ENCODE results near the gene GALNT13. TPM values are rescaled to one million over a fixed set of nuclear protein-coding genes. Genes with fewer than 3 reads are reported as not detected.

The GALNT13 gene
- polyA plus RNA-seq, 3 donors, result not detected

- no peaks in the 10 kb centered on the region for H3K36me3 ChIP-seq (replicated peaks in 1 of 2; ENCODE audit: control insufficient read depth in 1 of 2, insufficient read depth in 2 of 2, low read length in 2 of 2)
- Mint-ChIP-seq H3K36me3 (no peaks in the 10 kb centered on the region), H3K27ac (no peak overlapping the region), H3K27me3 (ENCODE audit: low read depth in 3 of 3) (no peaks in the 10 kb centered on the region), H3K4me1 (no peaks in the 10 kb centered on the region), H3K9me3 (peaks cover 0 to 6% (median 2%) of the 10 kb centered on the region in 7 donors), H3K4me3 (no peak overlapping the region)
- no peak for TF ChIP-seq CTCF (IDR thresholded peaks at IDR 0.05)
- no peaks in the 10 kb centered on the region for H3K9me3 ChIP-seq (replicated peaks in 1 of 2; ENCODE audit: control insufficient read depth in 1 of 2, insufficient read depth in 1 of 2, low read length in 2 of 2)
- intact Hi-C loops (cut with micrococcal nuclease), result no loop called here
- no peaks in the 10 kb centered on the region for H4K20me1 ChIP-seq (ENCODE audit: insufficient read depth, low read length)
- H3K9ac ChIP-seq (ENCODE audit: insufficient read depth, low read length, poor library complexity, severe bottlenecking), result no peak overlapping the region
- H3K4me1 ChIP-seq (ENCODE audit: control insufficient read depth in 1 of 2, insufficient read depth in 2 of 2, low read length in 2 of 2), result no peaks in the 10 kb centered on the region
- WGBS (ENCODE audit: insufficient coverage), result 50% methylated on average over 1 of the region's 3 CpGs
- no peaks in the 10 kb centered on the region for H3K27me3 ChIP-seq (ENCODE audit: control insufficient read depth in 2 of 2, insufficient read depth in 2 of 2, low read length in 2 of 2)
- no peak overlapping the region for H3K27ac ChIP-seq (ENCODE audit: low read depth in 1 of 2, low read length in 2 of 2)
- no peak overlapping the region for H3K4me3 ChIP-seq (replicated peaks in 1 of 3; ENCODE audit: low read depth in 2 of 3, low read length in 3 of 3)
- no peak overlapping the region for H3K4me2 ChIP-seq (replicated peaks; ENCODE audit: extremely low read depth, low read length, poor library complexity, severe bottlenecking)
- DNase-seq, result no peak
- H3K79me2 ChIP-seq (ENCODE audit: insufficient read depth, low read length), result no peaks in the 10 kb centered on the region
- H2AFZ ChIP-seq (ENCODE audit: insufficient read depth, low read depth, low read length, poor library complexity, severe bottlenecking), result no peak overlapping the region
Observed at GRCh38 chr2:154133823-154134222, 262.1 kb downstream of the GALNT13 start.

- Histone ChIP-seq H3K79me2 (ENCODE audit: insufficient read depth, low read length) (no peaks in the 10 kb centered on the region), H3K36me3 (replicated peaks in 1 of 2; ENCODE audit: control insufficient read depth in 1 of 2, insufficient read depth in 2 of 2, low read length in 2 of 2) (no peaks in the 10 kb centered on the region), H3K4me1 (ENCODE audit: control insufficient read depth in 1 of 2, insufficient read depth in 2 of 2, low read length in 2 of 2) (no peaks in the 10 kb centered on the region), H3K27ac (ENCODE audit: low read depth in 1 of 2, low read length in 2 of 2) (no peak overlapping the region), H3K4me3 (replicated peaks in 1 of 3; ENCODE audit: low read depth in 2 of 3, low read length in 3 of 3) (no peak overlapping the region), H4K20me1 (ENCODE audit: insufficient read depth, low read length) (no peaks in the 10 kb centered on the region), H2AFZ (ENCODE audit: insufficient read depth, low read depth, low read length, poor library complexity, severe bottlenecking) (no peak overlapping the region), H3K9ac (ENCODE audit: insufficient read depth, low read length, poor library complexity, severe bottlenecking) (no peak overlapping the region), H3K4me2 (replicated peaks; ENCODE audit: extremely low read depth, low read length, poor library complexity, severe bottlenecking) (no peak overlapping the region), H3K27me3 (ENCODE audit: control insufficient read depth in 2 of 2, insufficient read depth in 2 of 2, low read length in 2 of 2) (no peaks in the 10 kb centered on the region), H3K9me3 (replicated peaks in 1 of 2; ENCODE audit: control insufficient read depth in 1 of 2, insufficient read depth in 1 of 2, low read length in 2 of 2) (no peaks in the 10 kb centered on the region)
- DNase-seq, result no peak
- Mint-ChIP-seq H3K9me3 (peaks cover 0 to 2% (median 0%) of the 10 kb centered on the region in 7 donors), H3K36me3 (no peaks in the 10 kb centered on the region), H3K27me3 (ENCODE audit: low read depth in 3 of 3) (no peaks in the 10 kb centered on the region), H3K4me1 (no peaks in the 10 kb centered on the region), H3K27ac (no peak overlapping the region), H3K4me3 (no peak overlapping the region)
- TF ChIP-seq CTCF (IDR thresholded peaks at IDR 0.05), result no peak
- intact Hi-C loops (cut with micrococcal nuclease), result no loop called here
- no CpG with 5 or more reads among the region's 4 CpGs for WGBS (ENCODE audit: insufficient coverage)
Observed at GRCh38 chr2:154140249-154141025, 268.7 kb downstream of the GALNT13 start.

Measured in CD14-positive monocyte (primary cell).